Esophagus mucosa (tissue), 1 donor: ENCODE results near the gene MRPS31. TPM values are rescaled to one million over a fixed set of nuclear protein-coding genes. Genes with fewer than 3 reads are reported as not detected.

Experiments
- total RNA-seq: library from RNA; stranded (reverse); gene quantifications from one replicate; pipeline ENCODE4 v1.2.4, GENCODE V29; 2023
- donor health status: DM: yes; HTN: yes; CAD: no.

MRPS31 gene
- total RNA-seq, 1 donor from 2014 or later: 16.7 TPM

Other genes starting within 250 kb of the MRPS31 start
- 8.0 TPM for gene FOXO1, start 104.5 kb downstream of the MRPS31 start, total RNA-seq
- 5.9 TPM for gene SLC25A15, start 18.4 kb upstream of the MRPS31 start, total RNA-seq
- gene ELF1, start 248.1 kb upstream of the MRPS31 start, total RNA-seq: 68.9 TPM